ENCODE measurements around the gene NIPA2.

NIPA2 gene

GRCh38 chr15:22903961-22904534 is 65.6 kb downstream of the NIPA2 start:
- no peak for DNase-seq

- DNase-seq = no peak
Measured at GRCh38 chr15:22904736-22905135, 66.3 kb downstream of the NIPA2 start.

- no peak for DNase-seq
Measured at GRCh38 chr15:22907161-22907950, 68.9 kb downstream of the NIPA2 start.

GRCh38 chr15:22908830-22909229 is 70.4 kb downstream of the NIPA2 start:
- DNase-seq = no peak

GRCh38 chr15:22911306-22911705 is 72.8 kb downstream of the NIPA2 start:
- DNase-seq = no peak

- no peak for DNase-seq
Measured at GRCh38 chr15:22912256-22912655, 73.8 kb downstream of the NIPA2 start.

GRCh38 chr15:22913646-22914380 is 75.3 kb downstream of the NIPA2 start:
- no peak for DNase-seq

- no peak for DNase-seq
Measured at GRCh38 chr15:22915866-22916515, 77.5 kb downstream of the NIPA2 start.

- no peak for DNase-seq
Measured at GRCh38 chr15:22916606-22917350, 78.3 kb downstream of the NIPA2 start.

GRCh38 chr15:22917556-22917955 is 79.1 kb downstream of the NIPA2 start:
- no peak for DNase-seq

All from retina (tissue), 1 donor.